Measurements from ENCODE around the gene NPIPB6.
A peak's percentile ranks its signal among the peaks of the same experiment; 100 is the strongest.

NPIPB6 gene

DNA sequence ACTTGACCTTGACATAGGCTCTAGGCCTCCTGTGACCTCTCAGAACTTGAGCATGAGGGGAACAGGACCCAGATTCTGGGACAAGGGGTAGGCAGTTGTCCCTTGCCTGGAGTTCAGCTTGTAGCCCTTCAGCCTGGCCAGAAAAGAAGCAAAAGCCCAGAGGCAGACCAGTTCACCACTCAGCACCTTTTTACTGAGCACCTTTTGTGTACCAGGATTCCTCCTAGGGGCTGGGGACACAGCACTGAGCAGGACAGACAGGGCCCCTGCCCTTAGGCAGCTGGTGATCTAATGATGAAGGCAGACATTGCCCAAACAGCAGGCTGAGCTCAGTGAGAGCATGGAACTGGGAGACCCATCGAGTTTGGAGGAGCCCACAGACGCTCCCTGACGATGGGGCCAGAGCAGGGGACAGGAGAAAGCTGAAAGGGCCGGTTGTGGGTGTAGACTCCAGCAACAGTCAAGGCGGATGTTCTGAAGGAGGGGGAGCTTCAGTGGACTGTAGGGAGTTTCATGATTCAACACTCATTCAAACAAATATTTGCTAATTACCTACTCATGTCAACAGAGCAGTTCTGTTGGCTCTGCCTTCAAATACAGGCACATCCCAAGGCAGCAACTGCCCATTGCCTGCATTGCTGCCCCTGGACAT, 38.9 kb downstream of the NPIPB6 start:
- no peak for DNase-seq (ENCODE audit: low read depth in 2 of 2)

DNA sequence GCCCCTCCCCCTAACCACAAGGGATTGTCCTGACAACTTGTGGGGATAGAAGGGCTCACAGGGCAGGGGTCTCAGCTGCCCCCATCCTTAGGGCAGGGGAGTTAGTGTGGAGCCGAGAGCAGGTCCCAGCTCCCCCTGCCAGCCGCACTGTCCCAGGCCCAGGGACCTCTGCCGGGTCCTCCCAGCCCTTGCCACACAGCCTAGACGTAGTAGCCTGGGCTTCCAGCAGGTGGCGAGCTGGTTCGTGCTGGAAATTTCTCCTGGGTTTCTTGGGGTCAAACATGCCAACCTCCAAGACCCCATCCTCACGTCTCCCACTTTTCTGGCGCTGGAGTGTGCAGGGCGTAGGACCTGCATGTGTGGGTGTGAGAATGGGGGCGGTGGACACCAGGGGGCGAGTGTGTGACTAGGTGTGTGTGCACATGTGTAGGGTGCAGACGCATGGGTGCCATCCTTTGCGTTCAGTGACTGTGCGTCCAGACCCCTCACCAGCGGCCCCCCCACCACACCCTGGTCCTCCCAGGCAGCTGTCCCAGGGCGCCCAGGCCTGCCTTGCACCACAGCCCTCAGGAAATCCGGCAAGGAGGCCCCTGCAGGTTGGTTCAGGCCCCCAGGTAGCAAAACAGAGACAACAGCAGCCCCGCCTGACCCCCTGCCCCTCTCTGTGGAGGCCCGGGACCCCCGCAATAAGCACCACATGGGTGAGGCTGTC, 41.5 kb downstream of the NPIPB6 start:
- DNase-seq (ENCODE audit: low read depth in 2 of 2) = peak in 1 of 2 donors; percentile 48

DNA sequence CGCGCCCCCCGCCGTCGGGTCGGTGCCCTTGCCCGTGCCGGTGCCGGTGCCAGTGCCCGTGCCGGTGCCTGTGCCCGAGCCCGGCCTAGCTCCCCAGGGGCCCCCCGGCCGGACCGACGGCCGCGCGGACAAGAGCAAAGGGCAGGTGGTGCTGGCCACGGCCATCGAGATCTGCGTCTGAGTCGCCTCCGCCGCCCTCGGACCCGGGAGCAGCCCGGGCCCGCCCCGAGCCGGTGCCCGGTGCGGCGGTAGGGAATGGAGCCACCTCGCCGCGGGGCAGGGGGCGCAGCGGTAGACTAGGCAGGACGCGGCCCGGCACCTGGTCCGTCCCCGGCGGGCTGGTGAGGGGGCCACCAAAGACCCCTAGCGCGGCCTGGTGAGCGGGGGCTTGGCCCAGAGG, 42.6 kb downstream of the NPIPB6 start:
- DNase-seq (ENCODE audit: low read depth in 2 of 2) = no peak

DNA sequence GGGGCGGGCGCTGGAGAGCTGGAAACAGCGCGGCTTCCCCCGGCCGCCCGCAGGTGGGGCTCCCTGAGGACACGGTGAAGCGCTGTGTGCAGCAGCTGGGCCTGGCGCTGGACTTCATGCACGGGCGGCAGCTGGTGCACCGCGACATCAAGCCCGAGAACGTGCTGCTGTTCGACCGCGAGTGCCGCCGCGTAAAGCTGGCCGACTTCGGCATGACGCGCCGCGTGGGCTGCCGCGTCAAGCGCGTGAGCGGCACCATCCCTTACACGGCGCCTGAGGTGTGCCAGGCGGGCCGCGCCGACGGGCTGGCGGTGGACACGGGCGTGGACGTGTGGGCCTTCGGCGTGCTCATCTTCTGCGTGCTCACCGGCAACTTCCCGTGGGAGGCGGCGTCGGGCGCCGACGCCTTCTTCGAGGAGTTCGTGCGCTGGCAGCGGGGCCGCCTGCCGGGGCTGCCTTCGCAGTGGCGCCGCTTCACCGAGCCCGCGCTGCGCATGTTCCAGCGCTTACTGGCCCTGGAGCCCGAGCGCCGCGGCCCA, 43.2 kb downstream of the NPIPB6 start:
- DNase-seq (ENCODE audit: low read depth in 2 of 2) = no peak

DNA sequence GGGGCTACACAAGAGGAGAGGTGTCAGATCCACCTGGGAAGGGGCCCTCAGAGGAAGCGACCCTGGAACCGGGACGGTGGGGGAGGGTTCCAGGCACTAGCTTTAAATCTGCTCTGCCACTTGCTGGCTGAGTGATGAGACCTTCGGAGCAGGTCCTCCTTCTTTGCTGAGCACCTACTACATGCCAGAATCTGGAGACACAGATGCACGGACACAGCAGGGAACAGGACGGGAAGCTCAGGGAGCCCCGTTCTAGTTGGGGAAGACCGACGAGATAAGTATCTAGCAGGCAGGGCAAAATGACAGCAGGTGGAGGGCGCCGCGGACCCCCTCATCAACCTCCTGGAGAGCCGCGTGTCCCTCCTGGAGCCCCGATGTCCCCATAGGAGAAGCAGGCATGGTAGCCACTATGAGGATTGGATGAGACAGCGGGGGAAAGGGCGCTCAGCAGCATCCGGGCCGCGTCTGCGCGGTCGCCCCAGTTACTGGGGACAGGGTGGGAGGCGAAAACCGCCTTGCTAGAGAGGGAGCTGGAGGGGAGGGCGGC, 43.8 kb downstream of the NPIPB6 start:
- DNase-seq (ENCODE audit: low read depth in 2 of 2) = no peak

DNA sequence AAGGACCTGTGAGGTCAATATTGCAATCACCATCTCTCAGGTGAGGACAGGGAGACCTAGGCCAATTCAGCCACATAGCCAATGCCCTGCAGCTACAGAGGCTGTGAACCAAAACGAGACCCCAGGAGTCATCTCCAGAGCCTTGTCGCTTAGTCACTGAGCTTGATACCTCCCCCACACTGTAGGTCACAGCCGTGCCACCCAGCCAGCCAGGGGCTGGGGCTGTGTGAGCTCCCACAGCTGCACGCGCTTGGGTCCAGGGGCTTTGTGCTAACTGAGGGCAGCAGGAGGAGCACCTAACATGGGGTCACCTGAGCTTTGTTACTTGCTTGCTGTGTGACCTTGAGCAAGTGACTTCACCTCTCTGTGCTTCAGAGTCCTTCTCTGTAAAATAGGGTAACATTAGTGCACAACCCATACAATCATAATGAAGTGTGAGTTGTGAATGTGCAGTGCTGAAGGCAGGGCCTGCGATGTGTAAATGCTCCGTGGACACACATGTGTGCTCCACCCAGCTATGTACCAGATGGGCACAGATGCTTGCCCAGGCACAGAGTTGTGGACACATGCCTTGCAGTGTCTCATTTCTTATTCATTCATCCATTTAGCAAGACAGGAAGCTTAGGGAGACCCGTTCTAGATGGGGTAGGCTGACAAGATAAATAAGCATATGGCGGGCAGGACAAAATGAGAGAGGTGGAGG, 45.1 kb downstream of the NPIPB6 start:
- DNase-seq (ENCODE audit: low read depth in 2 of 2) = no peak

DNA sequence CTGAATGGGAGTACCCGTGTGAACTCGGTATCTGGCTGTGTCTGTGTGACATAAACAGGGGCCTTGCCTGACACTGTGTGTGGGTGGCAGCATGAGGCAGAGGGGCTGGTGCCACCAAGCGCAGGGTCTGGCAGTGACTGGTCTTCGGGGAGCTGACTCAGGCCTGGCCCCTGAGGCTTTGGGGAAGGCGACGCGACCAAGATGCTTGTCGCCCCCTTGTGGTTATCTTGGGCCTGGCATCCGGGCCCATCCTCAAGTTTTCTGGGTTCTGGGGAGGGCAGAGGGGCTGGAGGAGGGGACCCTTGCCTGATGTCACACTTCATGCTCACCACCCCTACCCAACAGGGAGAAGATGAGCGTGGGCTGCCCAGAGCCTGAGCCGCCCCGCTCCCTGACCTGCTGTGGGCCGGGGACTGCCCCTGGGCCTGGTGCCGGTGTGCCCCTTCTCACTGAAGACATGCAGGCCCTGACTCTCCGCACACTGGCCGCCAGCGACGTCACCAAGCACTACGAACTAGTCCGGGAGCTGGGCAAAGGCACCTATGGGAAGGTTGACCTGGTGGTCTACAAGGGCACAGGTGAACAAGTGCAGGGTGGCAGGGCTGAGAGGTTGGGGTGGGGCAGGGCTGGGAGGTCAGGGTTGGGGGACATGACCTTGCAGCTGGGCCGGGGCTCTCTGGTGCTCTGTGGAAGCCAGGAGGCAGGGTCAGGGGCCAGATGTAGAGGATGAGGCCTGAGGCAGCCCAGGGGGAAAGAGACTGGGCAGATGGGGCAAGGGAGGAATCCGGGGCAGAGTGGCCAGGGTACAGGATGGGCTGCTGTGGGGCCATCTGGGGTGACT, 46.0 kb downstream of the NPIPB6 start:
- peak; percentile 59 to 61 for DNase-seq (ENCODE audit: low read depth in 2 of 2)

DNA sequence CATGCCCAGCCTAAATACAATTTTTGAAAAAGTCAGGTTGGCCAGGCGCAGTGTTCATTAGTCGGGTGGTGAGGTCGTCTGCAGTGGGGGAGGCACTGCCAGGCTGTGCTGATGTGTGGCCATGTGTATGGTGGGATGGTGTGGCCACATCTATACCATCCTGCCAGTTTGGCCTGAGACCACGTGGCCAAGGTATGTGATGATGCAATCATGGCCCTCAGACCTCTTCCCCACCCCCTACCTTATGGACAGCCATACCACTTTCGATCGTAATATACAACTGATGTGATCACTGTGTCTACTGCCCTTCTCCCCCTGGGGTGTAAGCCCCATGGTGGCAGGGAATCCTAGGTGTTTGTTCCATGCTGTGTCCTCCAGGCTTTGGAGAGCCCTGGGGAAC, 47.3 kb downstream of the NPIPB6 start:
- DNase-seq (ENCODE audit: low read depth in 2 of 2) = no peak

DNA sequence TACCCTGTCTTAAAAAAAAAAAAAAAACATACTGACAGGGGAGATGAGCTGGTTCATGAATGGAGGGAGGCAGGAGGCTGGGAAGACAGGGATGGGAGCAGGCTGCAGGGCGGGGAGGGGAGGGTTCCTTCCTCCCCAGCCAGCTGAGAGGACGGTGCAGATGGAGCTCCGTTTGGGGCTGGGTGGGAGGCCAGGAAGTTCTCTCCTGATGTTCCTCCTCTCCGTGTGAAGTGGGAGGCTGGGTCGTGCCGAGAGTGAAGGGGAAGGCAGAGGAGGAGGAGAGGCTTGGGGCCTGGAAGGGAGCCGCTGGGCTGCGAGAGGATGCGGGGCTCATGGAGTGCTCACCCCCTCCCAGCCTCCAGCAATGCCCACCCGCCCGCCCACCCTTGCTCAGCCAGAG, 49.7 kb downstream of the NPIPB6 start:
- no peak for DNase-seq (ENCODE audit: low read depth in 2 of 2)

DNA sequence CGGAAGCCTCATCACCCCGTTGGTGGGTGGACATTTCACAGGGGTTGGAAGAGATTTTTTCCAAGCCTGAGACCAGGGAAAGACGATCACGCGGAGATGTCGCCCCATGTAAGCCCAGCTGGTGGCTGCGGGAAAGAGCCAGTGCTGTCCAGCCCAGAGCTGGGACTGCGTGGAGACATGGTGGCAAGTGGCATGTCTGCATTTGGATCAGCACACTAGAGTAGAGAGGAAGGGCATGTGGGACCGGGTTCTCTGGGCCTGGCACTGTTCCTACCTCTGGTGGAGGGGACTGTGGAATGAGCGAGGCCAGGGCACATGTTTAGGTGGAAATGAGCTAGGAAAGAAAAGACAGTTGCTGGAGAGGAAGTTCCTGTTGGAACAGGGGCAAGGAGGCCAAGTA, 51.0 kb downstream of the NPIPB6 start:
- no peak for DNase-seq (ENCODE audit: low read depth in 2 of 2)

DNA sequence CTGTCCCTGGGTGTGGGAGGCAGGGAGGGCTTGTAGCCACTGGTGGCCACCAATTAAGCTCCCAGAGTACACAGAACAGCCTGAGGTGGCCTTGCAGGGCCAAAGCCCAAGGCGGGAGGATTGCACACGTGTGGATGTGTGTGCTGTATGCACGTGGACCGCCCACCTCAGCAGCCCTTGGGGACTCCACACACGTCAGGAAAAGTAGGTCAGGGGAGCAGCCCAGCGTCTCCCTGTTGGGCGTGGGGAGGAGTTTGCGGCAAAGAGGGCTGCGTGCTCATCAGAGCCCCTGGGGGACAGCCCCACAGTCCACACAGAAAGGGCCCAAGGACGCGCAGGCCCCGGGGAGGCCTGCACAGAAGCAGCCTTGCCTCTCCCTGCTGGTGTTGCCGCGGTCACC, 51.4 kb downstream of the NPIPB6 start:
- DNase-seq (ENCODE audit: low read depth in 2 of 2) = no peak

DNA sequence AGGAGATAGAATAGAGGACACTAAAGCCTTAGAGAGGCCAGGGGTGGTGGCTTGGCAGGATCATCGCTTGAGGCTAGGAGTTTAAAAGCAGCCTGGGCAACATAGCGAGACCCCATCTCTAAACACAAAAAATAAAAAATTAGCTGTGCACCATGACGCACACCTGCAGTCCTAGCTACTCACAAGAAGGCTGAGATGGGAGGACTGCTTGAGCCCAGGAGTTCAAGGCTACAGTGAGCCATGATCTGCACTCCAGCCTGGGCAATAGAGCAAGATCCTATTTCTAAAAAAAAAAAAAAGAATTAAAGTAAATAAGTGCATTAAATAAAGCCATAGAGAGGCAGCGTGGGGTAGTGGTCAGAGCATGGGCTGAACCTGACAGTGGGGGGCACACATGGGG, 51.9 kb downstream of the NPIPB6 start:
- DNase-seq (ENCODE audit: low read depth in 2 of 2) = no peak

DNA sequence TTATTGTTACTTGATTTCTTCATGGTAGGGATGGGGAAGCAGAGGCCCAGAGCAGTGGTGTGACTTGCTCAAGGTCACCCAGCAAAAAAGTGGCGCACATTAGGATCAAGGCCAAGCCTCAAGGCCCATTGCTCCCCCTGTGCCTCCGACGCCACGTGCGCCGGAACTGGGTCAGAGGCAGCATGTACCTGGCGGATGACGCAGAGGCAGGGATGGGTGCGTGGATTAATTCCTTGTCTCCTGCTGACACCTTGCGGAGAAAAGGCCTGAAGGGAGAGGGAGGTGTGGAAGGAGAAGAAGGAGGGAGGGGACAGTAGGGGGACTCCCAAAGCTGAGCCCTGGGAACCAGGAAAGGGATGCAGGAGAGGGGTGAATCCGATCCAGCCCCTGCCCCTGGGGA, 52.5 kb downstream of the NPIPB6 start:
- no peak for DNase-seq (ENCODE audit: low read depth in 2 of 2)

DNA sequence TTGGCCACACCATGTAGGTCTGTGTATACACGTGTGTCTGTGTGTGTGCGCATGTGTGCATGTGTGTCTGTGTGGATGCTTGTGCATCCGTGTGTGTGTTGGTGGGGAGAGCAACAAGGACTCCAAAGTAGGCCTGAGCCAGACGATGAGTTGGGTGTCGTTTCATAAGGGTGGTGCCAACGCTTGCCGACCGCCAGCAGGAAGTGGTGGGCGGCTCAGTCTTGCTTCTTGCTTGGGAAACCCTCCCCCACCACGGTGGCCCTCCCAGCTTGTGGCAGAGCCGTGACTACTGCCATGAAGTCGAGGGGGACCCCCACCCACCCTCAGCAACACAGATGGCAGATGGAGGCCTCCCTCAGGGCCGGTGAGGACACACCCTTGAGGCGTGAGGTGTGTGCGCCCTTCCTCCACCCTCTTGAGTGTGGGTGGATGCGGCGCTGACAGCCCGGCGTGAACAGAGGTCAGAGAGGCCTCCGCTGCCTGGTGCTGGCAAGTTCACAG, 53.4 kb downstream of the NPIPB6 start:
- DNase-seq (ENCODE audit: low read depth in 2 of 2) = peak; percentile 63 to 69

DNA sequence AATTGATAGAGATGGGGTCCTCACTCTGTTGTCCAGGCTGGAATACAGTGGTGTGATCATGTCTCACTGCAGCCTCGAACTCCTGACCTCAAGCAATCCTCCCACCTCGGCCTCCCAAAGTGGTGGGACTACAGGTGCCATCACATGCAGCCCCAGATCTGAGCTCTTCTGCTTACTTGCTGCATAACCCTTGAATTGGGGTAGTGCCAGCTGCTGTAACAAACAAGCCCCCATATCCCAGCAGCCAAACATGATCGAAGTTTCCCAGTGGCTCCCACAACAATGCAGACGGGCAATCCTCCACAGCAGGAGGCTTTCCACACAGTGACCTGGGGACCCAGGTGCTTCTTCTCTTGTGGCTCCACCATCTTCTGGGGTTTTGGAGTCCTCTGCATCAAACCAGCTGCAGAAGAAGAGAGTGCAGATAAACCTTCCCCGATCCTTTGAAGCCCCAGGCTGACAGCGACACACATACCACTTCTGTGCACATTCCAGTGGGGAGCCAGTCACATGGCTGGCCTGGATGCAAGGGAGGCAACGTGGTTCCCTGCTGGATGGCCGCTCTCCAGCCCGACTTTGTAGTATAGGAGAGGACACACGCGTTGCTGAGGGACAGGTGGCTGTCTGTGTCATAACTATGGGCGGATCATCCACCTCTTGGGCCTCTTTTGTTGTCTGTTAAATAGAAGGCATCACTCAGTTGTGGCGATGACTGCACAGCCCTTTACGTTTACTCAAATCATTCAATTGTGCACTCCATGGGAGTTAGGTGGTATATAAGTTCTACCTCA, 54.3 kb downstream of the NPIPB6 start:
- DNase-seq (ENCODE audit: low read depth in 2 of 2) = no peak

DNA sequence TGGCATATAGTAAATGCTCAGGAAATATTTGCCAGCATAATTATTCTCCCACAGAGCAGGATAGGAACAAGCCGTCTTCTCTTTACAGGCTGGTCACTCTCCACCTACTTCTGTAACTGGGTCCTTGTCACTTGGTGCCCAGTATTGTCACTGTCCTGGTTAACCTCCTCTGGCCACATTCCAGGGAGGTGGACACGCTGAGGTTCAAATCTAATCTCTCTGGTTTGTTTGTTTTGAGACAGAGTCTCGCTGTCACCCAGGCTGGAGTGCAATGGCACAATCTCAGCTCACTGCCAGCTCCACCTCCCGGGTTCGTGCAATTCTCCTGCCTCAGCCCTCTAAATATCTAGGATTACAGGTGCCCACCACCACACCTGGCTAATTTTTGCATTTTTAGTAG, 55.4 kb downstream of the NPIPB6 start:
- DNase-seq (ENCODE audit: low read depth in 2 of 2) = no peak

DNA sequence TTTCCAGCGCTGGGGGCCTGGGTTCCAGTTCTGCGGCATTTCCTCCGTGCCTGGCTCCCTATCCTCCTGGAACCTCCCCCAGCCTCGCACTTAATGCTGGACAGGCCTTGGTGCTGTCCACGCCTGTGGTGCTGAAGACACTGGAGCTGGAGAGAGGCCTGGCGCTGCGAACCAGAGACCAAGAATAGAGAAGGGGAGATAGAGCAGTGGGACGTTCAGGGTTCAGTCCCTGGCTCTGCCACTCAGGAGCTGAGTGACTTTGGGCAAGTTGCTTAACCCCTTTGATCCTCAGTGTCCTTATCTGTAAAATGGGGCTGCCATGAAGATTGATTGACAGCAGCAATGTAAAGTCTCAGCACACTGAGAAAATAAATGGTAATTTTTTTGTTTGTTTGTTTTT, 59.1 kb downstream of the NPIPB6 start:
- no peak for DNase-seq (ENCODE audit: low read depth in 2 of 2)

DNA sequence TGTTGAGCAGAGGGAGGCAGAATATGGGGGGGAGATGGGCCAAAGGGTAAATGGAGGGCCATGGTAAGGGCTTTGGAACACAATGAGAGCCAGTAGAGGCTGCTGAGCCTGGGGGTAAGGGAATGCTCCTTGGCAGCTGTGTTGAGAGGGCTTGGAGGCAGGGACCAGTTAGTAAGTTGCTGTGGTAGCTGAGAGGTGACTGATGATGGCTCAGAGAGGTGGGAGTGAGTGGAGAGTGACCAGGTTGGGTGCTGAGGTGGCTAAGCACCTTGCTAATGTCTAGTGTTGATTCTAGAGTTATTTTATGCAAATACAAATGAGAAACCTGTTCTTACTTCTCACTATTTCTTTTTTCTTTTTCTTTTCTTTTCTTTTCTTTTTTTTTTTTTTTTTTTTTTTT, 60.2 kb downstream of the NPIPB6 start:
- no peak for DNase-seq (ENCODE audit: low read depth in 2 of 2)

DNA sequence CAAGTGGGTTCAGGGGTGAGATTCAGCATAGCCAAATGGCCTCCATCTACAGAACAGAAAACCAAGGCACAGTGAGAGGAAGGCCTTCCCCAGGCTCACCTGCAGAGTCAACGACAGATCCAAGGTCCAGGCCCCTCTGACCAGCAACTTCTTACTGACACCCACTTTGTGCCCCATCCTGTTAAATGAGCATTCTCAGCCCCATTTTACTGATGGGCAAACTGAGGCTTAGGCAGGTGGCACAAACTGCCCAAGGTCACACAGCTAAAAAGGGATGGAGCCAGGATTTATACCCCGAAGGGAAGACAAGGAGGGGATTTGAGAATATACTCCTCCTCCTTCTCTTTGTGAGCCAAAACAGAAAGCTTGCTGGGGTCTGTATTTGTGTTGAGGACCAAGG, 61.7 kb downstream of the NPIPB6 start:
- no peak for DNase-seq (ENCODE audit: low read depth in 2 of 2)

DNA sequence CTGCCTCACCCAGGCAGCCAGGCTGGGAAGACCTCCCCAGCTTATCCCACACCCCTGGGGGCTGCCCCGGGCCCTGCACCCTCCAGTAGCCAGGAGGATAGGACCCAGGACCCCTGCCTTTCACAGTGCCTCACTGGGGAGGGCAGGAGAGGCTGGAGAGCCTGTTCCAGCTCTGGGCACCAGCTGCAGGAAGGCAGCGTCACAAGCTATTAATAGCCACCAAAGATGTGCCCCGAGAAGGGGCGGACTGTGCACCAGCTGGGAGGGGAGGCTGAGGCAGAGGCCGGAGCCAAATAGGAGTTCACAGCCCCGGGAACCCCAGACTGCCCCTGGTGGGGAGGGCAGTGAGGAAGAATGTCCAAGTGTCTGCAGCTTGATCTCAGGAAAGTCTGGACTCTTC, 62.2 kb downstream of the NPIPB6 start:
- no peak for DNase-seq (ENCODE audit: low read depth in 2 of 2)

DNA sequence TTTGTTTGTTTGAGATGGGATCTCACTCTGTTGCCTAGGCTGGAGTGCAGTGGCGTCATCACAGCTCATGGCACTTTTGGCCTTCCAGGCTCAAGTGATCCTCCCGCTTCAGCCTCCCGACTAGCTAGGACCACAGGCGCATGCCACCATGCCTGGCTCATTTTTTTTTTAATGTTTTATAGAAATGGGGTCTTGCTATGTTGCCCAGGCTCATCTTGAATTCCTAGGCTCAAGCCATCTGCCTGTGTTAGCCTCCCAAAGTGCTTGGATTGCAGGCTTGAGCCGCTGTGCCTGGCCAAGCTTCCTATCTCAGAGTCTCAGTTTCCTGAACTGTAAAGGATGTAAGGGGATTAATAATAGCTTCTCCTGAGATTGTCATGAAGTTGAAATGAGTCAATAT, 63.0 kb downstream of the NPIPB6 start:
- DNase-seq (ENCODE audit: low read depth in 2 of 2) = no peak

Data from activated CD4-positive, alpha-beta T cell treated with anti-CD3 and anti-CD28 coated beads for 24 hours (primary cell).